WI38 (cell line): ENCODE data around the gene SASH1.
"Not testable (repeated sequence)": the region's sequence is repeated elsewhere in the genome, so short reads cannot be mapped to it uniquely, and the experiment has no call there.

Experiments used
- H3K4me3 ChIP-seq: 2 replicates; pipeline ENCODE4 v1.5.1; 2011; ENCODE audit warnings: low read depth, mild to moderate bottlenecking, control low read depth, low read length
- CTCF ChIP-seq: IDR thresholded peaks from 2 replicates; pipeline ENCODE4 v1.5.1; 2012; ENCODE audit warnings: low read depth, mild to moderate bottlenecking, control low read depth, low read length

Gene SASH1

GRCh38 chr6:148572676-148573335 lies 230.2 kb downstream of the SASH1 start:
- no peak for TF ChIP-seq CTCF

GRCh38 chr6:148573922-148574321 lies 231.3 kb downstream of the SASH1 start:
- H3K4me3 ChIP-seq: no peak overlapping the region
- no peak for TF ChIP-seq CTCF

More at GRCh38 chr6:148572676-148573335, 230.2 kb downstream of the SASH1 start:
- H3K4me3 ChIP-seq: no peak overlapping the region

DNA sequence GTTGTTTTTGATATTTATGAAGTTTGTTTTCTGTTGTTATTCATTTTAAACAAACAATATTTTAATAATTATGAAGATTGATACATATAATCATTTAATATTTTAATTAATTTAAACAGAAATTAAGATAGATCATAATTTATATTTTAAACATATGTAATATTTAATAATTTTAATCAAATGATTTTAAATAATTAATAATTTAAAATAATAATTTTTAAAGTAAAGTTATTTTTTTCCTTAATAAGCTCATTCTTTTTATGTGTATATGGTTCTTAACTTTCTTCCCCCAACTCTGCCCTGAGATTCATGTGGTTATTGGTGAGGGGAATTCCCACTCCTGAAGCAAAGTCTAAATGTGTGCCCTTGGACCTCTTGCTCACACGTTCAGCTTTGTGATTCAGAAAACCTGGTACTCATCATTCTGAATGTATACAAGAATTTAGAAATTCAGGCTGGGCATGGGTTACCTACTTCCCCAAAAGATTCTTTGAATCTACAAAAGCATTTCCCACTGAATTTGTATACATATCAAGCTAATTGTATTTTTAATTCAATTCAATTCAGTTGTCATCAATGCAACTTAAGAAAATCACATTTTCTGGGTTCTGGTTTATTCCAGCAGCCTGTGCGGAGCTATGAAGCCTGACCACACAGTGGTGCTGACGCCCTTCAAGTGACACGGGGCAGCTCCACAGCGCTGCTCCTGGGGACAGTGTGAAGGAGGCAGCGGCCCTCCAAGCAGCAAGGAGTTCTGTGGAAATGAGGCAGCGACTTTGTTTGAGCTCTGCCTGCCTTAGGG lies 235.2 kb downstream of the SASH1 start:
- TF ChIP-seq CTCF: peak; percentile 88
- H3K4me3 ChIP-seq: no peak overlapping the region

GRCh38 chr6:148578489-148578814 lies 235.8 kb downstream of the SASH1 start:
- no peak for TF ChIP-seq CTCF
- no peak overlapping the region for H3K4me3 ChIP-seq

GRCh38 chr6:148578837-148579565 lies 236.4 kb downstream of the SASH1 start:
- no peak overlapping the region for H3K4me3 ChIP-seq
- TF ChIP-seq CTCF: no peak

DNA sequence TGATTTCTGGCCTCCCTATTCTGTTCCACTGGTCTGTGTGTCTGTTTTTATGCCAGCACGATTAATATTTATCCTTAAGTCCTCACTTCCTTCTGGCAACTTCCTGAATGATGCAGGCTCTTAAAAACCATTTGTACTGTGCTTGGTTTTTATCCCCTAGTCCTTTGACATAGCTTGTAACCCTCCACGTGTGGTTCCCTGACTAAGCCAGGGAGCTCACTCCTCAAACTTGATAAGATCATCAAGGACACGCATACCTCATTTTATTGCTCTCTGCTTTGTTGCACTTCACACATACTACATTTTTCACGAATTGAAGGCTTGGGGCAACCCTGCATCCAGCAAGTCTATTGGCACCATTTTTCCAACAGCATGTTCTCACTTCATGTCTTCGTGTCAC lies 237.8 kb downstream of the SASH1 start:
- TF ChIP-seq CTCF: no peak
- H3K4me3 ChIP-seq: no peak overlapping the region

- no peak overlapping the region for H3K4me3 ChIP-seq
- no peak for TF ChIP-seq CTCF
Observed at GRCh38 chr6:148583631-148584030, 241.0 kb downstream of the SASH1 start.

DNA sequence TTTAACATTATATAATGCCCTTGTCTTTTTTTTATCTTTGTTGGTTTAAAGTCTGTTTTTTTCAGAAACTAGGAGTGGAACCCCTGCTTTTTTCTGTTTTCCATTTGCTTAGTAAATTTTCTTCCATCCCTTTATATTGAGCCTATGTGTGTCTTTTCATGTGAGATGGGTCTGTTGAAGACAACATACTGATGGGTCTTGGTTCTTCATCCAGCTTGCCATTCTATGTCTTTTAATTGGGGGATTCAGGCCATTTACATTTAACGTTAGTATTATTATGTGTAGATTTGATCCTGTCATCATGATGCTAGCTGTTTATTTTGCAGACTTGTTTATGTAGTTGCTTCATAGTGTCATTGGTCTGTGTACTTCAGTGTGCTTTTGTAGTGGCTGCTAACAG lies 243.0 kb downstream of the SASH1 start:
- H3K4me3 ChIP-seq: not testable (repeated sequence)
